ENCODE data around the gene CEMIP.

- TF ChIP-seq, protein P1, sequence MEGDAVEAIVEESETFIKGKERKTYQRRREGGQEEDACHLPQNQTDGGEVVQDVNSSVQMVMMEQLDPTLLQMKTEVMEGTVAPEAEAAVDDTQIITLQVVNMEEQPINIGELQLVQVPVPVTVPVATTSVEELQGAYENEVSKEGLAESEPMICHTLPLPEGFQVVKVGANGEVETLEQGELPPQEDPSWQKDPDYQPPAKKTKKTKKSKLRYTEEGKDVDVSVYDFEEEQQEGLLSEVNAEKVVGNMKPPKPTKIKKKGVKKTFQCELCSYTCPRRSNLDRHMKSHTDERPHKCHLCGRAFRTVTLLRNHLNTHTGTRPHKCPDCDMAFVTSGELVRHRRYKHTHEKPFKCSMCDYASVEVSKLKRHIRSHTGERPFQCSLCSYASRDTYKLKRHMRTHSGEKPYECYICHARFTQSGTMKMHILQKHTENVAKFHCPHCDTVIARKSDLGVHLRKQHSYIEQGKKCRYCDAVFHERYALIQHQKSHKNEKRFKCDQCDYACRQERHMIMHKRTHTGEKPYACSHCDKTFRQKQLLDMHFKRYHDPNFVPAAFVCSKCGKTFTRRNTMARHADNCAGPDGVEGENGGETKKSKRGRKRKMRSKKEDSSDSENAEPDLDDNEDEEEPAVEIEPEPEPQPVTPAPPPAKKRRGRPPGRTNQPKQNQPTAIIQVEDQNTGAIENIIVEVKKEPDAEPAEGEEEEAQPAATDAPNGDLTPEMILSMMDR (conservative IDR thresholded peaks at IDR 0.05 in 1 of 2, IDR thresholded peaks at IDR 0.05 in 1 of 2; ENCODE audit: extremely low read depth in 1 of 2, insufficient read depth in 1 of 2, low read depth in 1 of 2, low read length in 2 of 2), result no peak
- TF ChIP-seq EZH2 (IDR thresholded peaks at IDR 0.05; ENCODE audit: borderline replicate concordance, low read length), result no peak
These were observed 145.1 kb downstream of the CEMIP start for GRCh38 chr15:80924278-80924677.
